OCI-LY3 (cell line): ENCODE measurements around the gene FRMPD1.

ENCODE experiments used
- H2AFZ ChIP-seq: fragments of 200-600, 300-600 bp; shearing (Covaris generic); 2 replicates; pipeline ENCODE4 v1.6.0; 2014; ENCODE audit warnings: antibody characterized with exemption, low read depth, low read length
- H3K27ac ChIP-seq: fragments of 200-600, 300-600 bp; sonication (generic); 2 replicates; pipeline ENCODE4 v1.5.1; 2014; ENCODE audit warnings: mild to moderate bottlenecking, low read length, moderate library complexity, mixed read lengths
- H3K27me3 ChIP-seq: fragments of 200-600, 300-600 bp; sonication (generic); 2 replicates; pipeline ENCODE4 v1.6.1; 2014; ENCODE audit warnings: low read depth, low read length, mixed read lengths
- H3K36me3 ChIP-seq: fragments of 200-600, 300-600 bp; sonication (generic); replicated peaks from 2 replicates; pipeline ENCODE3; 2014; ENCODE audit warnings: low read depth, low read length, mixed read lengths
- H3K4me1 ChIP-seq: fragments of 300-600, 200-600 bp; sonication (generic); 2 replicates; pipeline ENCODE4 v1.6.1; 2014; ENCODE audit warnings: low read length, mixed read lengths
- H3K4me2 ChIP-seq: fragments of 200-600, 300-600 bp; sonication (generic); 2 replicates; pipeline ENCODE4 v1.6.1; 2014; ENCODE audit warnings: low read length, mixed read lengths
- H3K4me3 ChIP-seq: fragments of 300-600, 200-600 bp; sonication (generic); 2 replicates; pipeline ENCODE4 v1.5.1; 2014; ENCODE audit warnings: antibody characterized with exemption, mild to moderate bottlenecking, low read length, moderate library complexity
- H3K79me2 ChIP-seq: fragments of 300-600, 200-600 bp; shearing (Covaris generic); 2 replicates; pipeline ENCODE4 v1.6.1; 2014; ENCODE audit warnings: mild to moderate bottlenecking, low read length, mixed read lengths
- H3K9ac ChIP-seq: fragments of 300-600, 200-600 bp; shearing (Covaris generic); 2 replicates; pipeline ENCODE4 v1.6.0; 2014; ENCODE audit warnings: mild to moderate bottlenecking, low read length, moderate library complexity
- H3K9me3 ChIP-seq: fragments of 200-600, 300-600 bp; shearing (Covaris generic); 2 replicates; pipeline ENCODE4 v1.6.1; 2014; ENCODE audit warnings: low read length, mixed read lengths; ENCODE audit not compliant: insufficient read depth
- H4K20me1 ChIP-seq: fragments of 200-600, 300-600 bp; sonication (generic); 2 replicates; pipeline ENCODE4 v1.6.1; 2016; ENCODE audit warnings: low read length, mixed read lengths; ENCODE audit not compliant: insufficient read depth
- CTCF ChIP-seq: fragments of 200-600, 300-600 bp; sonication (generic); IDR thresholded peaks from 2 replicates; pipeline ENCODE4 v1.5.1; 2014; ENCODE audit warnings: antibody characterized with exemption, low read length, low read depth
- EZH2phosphoT487 ChIP-seq: fragments of 200-600 bp; shearing (Covaris generic); IDR thresholded peaks from 2 replicates; pipeline ENCODE4 v1.6.1; 2018; ENCODE audit warnings: antibody characterized with exemption, mixed run types, low read depth

Gene FRMPD1

DNA sequence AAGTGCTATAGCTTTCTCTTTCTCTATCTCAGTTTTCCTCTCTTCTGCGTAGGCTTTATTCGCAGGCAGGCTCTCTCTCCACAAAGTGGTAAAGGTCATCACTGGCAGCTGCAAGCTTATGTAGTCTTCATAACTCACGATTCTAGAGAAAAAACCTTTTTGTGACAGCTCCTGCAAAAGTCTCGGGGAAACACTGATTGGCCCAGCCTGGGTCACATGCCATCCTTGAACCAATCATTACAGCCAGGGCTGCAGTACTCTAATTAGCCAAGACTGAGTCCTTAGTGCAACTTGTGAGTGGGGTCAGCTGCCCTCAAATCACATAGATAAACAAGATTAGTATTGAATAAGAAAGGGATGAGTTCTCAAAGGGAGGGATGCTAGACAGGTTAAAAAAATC is 18.3 kb upstream of the FRMPD1 start:
- H3K79me2 ChIP-seq: no peaks in the 10 kb centered on the region
- H4K20me1 ChIP-seq: no peaks in the 10 kb centered on the region
- no peak overlapping the region for H3K4me3 ChIP-seq
- H3K36me3 ChIP-seq: no peaks in the 10 kb centered on the region
- no peak overlapping the region for H3K9ac ChIP-seq
- H3K27me3 ChIP-seq: peaks cover 7% of the 10 kb centered on the region
- H3K9me3 ChIP-seq: no peaks in the 10 kb centered on the region
- TF ChIP-seq CTCF: no peak
- no peak for TF ChIP-seq EZH2phosphoT487
- no peak overlapping the region for H3K4me2 ChIP-seq
- H3K4me1 ChIP-seq: no peaks in the 10 kb centered on the region
- H3K27ac ChIP-seq: no peak overlapping the region
- H2AFZ ChIP-seq: no peak overlapping the region

DNA sequence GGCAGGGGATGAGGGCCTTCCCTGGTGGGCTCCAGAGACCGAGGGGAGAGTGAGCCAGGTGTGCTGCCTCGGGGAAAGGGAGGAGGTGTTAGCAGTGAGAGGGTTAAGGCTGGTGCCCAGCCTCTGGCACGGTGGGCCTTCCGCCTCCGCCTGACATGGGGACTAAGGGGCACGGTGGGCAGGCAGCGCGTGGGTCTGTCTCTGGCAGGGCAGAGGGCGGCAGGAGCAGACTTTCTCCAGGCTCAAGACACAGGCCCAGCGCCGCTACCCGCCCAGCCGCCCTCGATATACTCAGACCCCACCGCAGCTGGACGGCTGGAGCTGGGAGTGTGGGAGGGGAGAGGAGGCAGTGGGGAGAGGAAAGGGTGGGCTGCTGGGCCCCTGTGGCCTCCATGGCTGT is 14.9 kb upstream of the FRMPD1 start:
- peaks cover 8% of the 10 kb centered on the region for H3K27me3 ChIP-seq
- no peak for TF ChIP-seq EZH2phosphoT487
- TF ChIP-seq CTCF: no peak
- no peak overlapping the region for H3K4me2 ChIP-seq
- no peak overlapping the region for H2AFZ ChIP-seq
- no peaks in the 10 kb centered on the region for H3K9me3 ChIP-seq
- no peaks in the 10 kb centered on the region for H4K20me1 ChIP-seq
- H3K27ac ChIP-seq: no peak overlapping the region
- no peaks in the 10 kb centered on the region for H3K4me1 ChIP-seq
- H3K4me3 ChIP-seq: no peak overlapping the region
- H3K9ac ChIP-seq: no peak overlapping the region
- H3K79me2 ChIP-seq: no peaks in the 10 kb centered on the region
- H3K36me3 ChIP-seq: no peaks in the 10 kb centered on the region

DNA sequence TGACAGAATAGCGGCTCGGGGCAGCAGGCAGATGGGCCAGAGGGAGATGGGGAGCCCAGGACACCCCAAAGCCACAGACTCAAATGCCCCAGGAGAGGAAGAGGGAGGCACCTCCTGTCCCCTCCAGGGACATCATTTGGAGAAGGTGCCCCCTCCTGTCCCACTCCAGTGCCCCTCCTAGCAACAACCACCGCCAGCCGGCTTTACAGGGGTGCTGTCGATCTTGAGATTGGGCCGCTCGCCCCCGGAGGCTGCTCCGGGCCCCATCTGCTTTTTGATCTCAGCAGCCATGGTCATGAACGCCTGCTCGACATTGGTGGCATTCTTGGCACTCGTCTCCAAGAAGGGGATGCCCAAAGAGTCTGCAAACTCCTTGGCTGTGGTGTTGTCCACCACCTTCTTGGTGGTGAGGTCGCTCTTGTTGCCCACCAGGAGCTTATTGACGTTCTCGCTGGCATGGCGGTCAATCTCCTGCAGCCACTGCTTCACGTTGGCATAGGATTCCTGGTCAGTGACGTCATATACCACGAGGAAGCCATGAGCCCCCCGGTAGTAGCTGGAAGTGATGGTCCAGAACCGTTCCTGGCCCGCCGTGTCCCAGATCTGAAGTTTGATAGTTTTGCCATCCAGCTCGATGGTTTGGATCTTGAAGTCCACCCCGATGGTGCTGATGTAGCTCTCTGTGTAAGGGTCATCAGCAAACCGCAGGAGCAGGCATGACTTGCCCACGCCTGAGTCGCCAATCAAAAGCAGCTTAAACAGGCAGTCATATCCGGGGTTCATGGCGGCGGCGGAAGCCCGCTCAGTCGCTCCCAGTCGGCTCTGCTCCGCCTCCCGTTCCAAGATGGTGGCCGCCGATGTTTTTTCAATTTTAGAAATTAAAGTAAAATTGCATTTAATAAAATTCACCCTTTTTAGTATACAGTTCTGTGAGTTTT is 14.0 kb upstream of the FRMPD1 start:
- Histone ChIP-seq H3K9me3 (0 out of 2 replicates have a peak, but pooled peaks cover 2% of the 10 kb centered on the region), H3K4me2 (no peak overlapping the region), H3K27me3 (peaks cover 15% of the 10 kb centered on the region), H3K27ac (no peak overlapping the region), H4K20me1 (no peaks in the 10 kb centered on the region), H3K4me3 (no peak overlapping the region), H3K36me3 (no peaks in the 10 kb centered on the region), H2AFZ (no peak overlapping the region), H3K9ac (no peak overlapping the region), H3K4me1 (no peaks in the 10 kb centered on the region), H3K79me2 (no peaks in the 10 kb centered on the region)
- no peak for TF ChIP-seq EZH2phosphoT487
- no peak for TF ChIP-seq CTCF

GRCh38 chr9:37639109-37639762 is 11.5 kb upstream of the FRMPD1 start:
- no peaks in the 10 kb centered on the region for H3K36me3 ChIP-seq
- H4K20me1 ChIP-seq: no peaks in the 10 kb centered on the region
- no peak overlapping the region for H2AFZ ChIP-seq
- H3K27me3 ChIP-seq: peaks cover 20% of the 10 kb centered on the region
- no peak overlapping the region for H3K9ac ChIP-seq
- H3K9me3 ChIP-seq: peaks cover 7% of the 10 kb centered on the region; the same call in 1 of the 2 replicates
- TF ChIP-seq CTCF: no peak
- no peak for TF ChIP-seq EZH2phosphoT487
- no peak overlapping the region for H3K27ac ChIP-seq
- no peak overlapping the region for H3K4me2 ChIP-seq
- peaks cover 16% of the 10 kb centered on the region for H3K4me1 ChIP-seq
- no peaks in the 10 kb centered on the region for H3K79me2 ChIP-seq
- H3K4me3 ChIP-seq: no peak overlapping the region
